Cortex of kidney (tissue), 1 donor: ENCODE results near the gene BCAS3.

Source experiments
- DNase-seq: peaks from one replicate; lab custom pipeline; 2025; lab: John Stamatoyannopoulos, UW

The BCAS3 gene

GRCh38 chr17:61251939-61252865, 574.6 kb downstream of the BCAS3 start:
- DNase-seq = no peak

- DNase-seq = no peak
Measured at GRCh38 chr17:61253362-61253761, 575.7 kb downstream of the BCAS3 start.

GRCh38 chr17:61253937-61254574, 576.4 kb downstream of the BCAS3 start:
- DNase-seq = no peak

GRCh38 chr17:61254904-61255303, 577.3 kb downstream of the BCAS3 start:
- no peak for DNase-seq

GRCh38 chr17:61255647-61256046, 578.0 kb downstream of the BCAS3 start:
- no peak for DNase-seq

- DNase-seq = no peak
Measured at GRCh38 chr17:61259360-61259759, 581.7 kb downstream of the BCAS3 start.

- no peak for DNase-seq
Measured at GRCh38 chr17:61260071-61260797, 582.6 kb downstream of the BCAS3 start.

- DNase-seq = no peak
Measured at GRCh38 chr17:61261001-61261637, 583.5 kb downstream of the BCAS3 start.

GRCh38 chr17:61265397-61265796, 587.7 kb downstream of the BCAS3 start:
- no peak for DNase-seq

GRCh38 chr17:61267847-61268246, 590.2 kb downstream of the BCAS3 start:
- DNase-seq = no peak

GRCh38 chr17:61275395-61275794, 597.7 kb downstream of the BCAS3 start:
- no peak for DNase-seq

GRCh38 chr17:61276806-61277205, 599.2 kb downstream of the BCAS3 start:
- no peak for DNase-seq

GRCh38 chr17:61279476-61280145, 602.0 kb downstream of the BCAS3 start:
- DNase-seq = no peak

- no peak for DNase-seq
Measured at GRCh38 chr17:61280338-61280737, 602.7 kb downstream of the BCAS3 start.

- DNase-seq = no peak
Measured at GRCh38 chr17:61280851-61281250, 603.2 kb downstream of the BCAS3 start.

- no peak for DNase-seq
Measured at GRCh38 chr17:61282377-61282776, 604.7 kb downstream of the BCAS3 start.

- DNase-seq = no peak
Measured at GRCh38 chr17:61283043-61283442, 605.4 kb downstream of the BCAS3 start.

GRCh38 chr17:61284174-61284573, 606.5 kb downstream of the BCAS3 start:
- no peak for DNase-seq

- no peak for DNase-seq
Measured at GRCh38 chr17:61284746-61285145, 607.1 kb downstream of the BCAS3 start.

- DNase-seq = no peak
Measured at GRCh38 chr17:61285526-61286320, 608.1 kb downstream of the BCAS3 start.

- no peak for DNase-seq
Measured at GRCh38 chr17:61286449-61286848, 608.8 kb downstream of the BCAS3 start.
